SJCRH30 (cell line): Measurements from ENCODE around the gene DUSP7. TPM values are rescaled to one million over a fixed set of nuclear protein-coding genes. Genes with fewer than 3 reads are reported as not detected.

Source experiments
- DNase-seq, 2 experiments: peaks; one replicate each; pipeline ENCODE4 v3.0.0-alpha.2; 2015 to 2020
- H3K27ac ChIP-seq: fragments of 250-450 bp; sonication (Bioruptor Pico); 2 replicates; pipeline ENCODE4 v1.5.1; 2020; ENCODE audit warnings: mild to moderate bottlenecking, moderate library complexity
- H3K27me3 ChIP-seq: fragments of 250-450 bp; sonication (Bioruptor Pico); 2 replicates; pipeline ENCODE4 v1.5.1; 2020; ENCODE audit warnings: mild to moderate bottlenecking, moderate library complexity
- H3K36me3 ChIP-seq: fragments of 250-450 bp; sonication (Bioruptor Pico); 2 replicates; pipeline ENCODE4 v1.5.1; 2020; ENCODE audit warnings: mild to moderate bottlenecking, moderate library complexity
- H3K4me1 ChIP-seq: fragments of 250-450 bp; sonication (Bioruptor Pico); 2 replicates; pipeline ENCODE4 v1.5.1; 2020; ENCODE audit warnings: mild to moderate bottlenecking, moderate library complexity
- H3K4me3 ChIP-seq: fragments of 250-450 bp; sonication (Bioruptor Pico); 2 replicates; pipeline ENCODE4 v1.5.1; 2020; ENCODE audit warnings: mild to moderate bottlenecking, moderate library complexity
- H3K9me3 ChIP-seq: fragments of 250-450 bp; sonication (Bioruptor Pico); replicated peaks from 2 replicates; pipeline ENCODE4 v1.5.1; 2020; ENCODE audit warnings: mild to moderate bottlenecking, moderate library complexity
- total RNA-seq: library from RNA; depleted of rRNA; stranded (reverse); fragments of >200 nt; shearing (Covaris generic); gene quantifications from 2 replicates; pipeline ENCODE4 v1.2.3, GENCODE V29; 2014

DUSP7 gene
- total RNA-seq, 1 experiment from 2014 or later: 9.1 TPM

DNA sequence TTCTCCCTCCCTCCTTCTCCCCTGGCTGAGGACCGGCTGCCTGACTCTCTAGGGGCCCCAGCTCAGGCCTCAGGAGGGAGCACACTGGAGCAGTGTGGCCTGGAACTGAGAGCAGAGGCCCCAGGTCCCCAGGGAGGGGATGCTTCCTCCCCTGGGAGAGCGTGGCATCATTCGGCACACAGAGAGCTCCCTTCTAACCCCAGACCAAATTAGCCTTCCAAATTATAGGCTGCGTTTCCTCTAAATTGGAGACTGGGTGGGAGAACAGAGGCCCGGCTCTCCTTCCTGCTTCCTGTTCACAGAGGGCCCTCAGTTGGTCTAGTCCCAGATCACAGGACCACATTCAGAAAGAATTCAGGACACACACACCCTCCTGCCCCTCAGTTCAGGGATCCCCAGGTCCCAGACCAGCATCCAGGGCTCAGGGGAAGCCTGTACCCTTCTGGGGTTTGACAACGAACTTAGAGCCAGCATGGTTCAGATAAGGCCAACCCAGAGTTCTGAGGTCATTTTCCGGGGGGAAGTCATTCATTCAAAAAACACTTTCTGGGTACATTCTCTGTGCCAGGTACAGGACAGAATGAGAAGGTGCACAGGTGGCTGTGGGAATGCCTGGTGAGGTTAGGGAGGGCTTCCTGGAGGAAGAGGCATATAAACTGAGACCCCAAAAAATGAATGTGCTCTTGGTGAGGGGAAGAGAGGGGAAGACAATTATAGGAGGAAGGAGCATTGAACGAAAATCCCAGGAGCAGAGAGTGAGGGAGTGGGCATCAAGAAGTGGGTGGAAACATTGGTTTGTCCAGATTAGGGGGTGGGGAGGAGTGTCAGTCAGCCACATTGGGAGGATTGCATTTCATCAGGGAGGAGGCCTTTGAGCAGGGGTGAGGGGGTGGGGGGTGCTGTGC lies 32.3 kb downstream of the DUSP7 start:
- no peak overlapping the region for H3K27ac ChIP-seq
- DNase-seq: no peak
- no peak overlapping the region for H3K4me3 ChIP-seq
- H3K9me3 ChIP-seq: no peaks in the 10 kb centered on the region
- peaks cover 33% of the 10 kb centered on the region for H3K4me1 ChIP-seq
- no peaks in the 10 kb centered on the region for H3K27me3 ChIP-seq
- no peaks in the 10 kb centered on the region for H3K36me3 ChIP-seq

DNA sequence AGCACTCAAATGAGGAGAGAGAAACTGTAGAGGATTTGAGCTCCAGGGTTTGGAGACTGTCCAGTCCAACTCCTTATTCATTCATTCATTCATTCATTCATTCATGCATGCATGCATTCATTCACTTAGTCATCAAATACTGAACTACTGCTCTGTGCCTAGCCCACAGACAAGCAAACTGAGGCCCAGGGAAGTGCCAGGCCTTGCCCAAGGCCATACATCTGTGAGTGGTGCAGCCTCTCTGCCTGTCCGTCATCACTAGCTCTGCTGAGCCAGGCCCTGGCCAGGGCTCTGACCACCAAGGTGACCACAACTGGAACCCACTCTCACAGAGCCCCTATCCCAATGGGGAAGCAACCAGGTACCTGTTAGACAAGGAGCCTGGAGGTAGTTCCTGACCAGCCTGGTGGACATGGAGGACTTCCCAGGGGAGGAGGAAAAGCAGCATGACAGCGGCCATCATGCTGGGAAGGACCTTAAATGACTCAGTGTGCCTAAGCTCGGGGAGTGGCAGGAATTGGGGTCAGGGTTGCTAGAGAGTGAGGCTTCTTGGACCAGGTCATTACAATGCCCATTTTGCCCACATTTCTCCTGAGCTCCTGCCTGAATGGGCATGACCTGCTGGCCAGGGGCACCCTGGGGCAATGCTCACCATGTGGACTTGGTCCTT lies 33.1 kb downstream of the DUSP7 start:
- Histone ChIP-seq H3K4me3 (no peak overlapping the region), H3K27me3 (no peaks in the 10 kb centered on the region), H3K27ac (no peak overlapping the region), H3K9me3 (no peaks in the 10 kb centered on the region), H3K4me1 (peaks cover 33% of the 10 kb centered on the region), H3K36me3 (no peaks in the 10 kb centered on the region)
- DNase-seq: no peak

GRCh38 chr3:52022323-52023100 lies 33.9 kb downstream of the DUSP7 start:
- Histone ChIP-seq H3K27me3 (no peaks in the 10 kb centered on the region), H3K9me3 (no peaks in the 10 kb centered on the region), H3K27ac (no peak overlapping the region), H3K36me3 (no peaks in the 10 kb centered on the region), H3K4me3 (no peak overlapping the region), H3K4me1 (peaks cover 33% of the 10 kb centered on the region)
- peak in 1 of 2 experiments; percentile 45 for DNase-seq

DNA sequence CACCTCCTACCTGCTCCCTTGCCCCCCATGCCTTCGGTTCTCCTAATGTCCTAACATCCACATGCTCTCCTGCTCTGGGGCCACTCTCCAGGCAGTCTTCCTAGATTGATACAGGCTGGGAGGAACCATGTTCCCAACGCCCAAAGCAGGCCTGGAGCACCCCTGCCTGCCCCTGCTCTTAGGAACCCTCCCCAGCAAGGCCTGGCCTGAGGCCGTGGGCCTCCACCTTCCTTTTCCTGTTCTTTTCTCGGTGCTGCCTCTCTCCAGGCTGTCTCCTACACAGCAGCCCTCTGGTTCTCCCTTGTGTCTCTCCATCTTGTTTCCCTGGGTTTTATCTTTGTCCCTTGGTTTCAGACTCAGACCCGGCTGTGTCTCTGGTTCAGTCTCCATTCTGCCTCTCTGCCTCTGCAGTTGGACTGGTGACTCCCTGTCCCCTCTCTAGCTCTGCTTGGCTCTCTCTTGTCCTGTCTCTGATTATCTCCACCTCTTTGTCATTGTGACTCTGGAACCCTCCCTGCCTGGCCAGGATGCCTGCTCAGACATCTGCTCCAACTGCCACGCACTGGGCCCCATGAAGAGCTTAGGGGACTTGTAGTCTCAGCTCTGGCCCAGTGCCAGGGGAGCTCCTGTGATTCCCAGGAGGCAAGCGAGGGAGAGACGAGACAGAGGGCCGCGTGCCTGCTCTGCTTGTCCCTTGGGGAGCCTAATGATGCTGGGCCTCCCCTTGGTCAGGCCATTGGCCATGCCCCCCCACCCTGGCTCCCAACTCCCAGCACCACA lies 34.7 kb downstream of the DUSP7 start:
- H3K27ac ChIP-seq: no peak overlapping the region

DNA sequence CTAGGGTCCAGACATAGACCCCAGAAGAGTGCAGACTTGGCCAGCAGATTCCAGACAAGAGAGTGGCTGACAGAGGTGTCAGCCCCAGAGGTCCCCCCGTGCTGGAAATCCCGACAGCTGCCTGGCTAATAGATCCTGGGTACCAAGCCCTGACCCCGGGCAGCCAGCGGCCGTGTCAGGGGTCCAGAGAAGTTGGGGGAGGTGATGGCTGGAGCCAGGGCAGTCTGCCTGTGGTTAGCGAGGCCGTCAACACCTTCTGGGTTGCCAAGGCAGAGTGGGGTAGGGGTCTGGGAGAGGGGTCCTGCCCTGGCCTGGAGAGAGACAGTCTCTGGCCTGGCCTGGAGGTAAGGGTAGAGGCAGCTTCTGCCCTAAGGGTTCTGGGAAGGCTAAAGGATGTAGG lies 35.6 kb downstream of the DUSP7 start:
- H3K4me1 ChIP-seq: peaks cover 26% of the 10 kb centered on the region
- no peak for DNase-seq
- no peaks in the 10 kb centered on the region for H3K9me3 ChIP-seq
- no peak overlapping the region for H3K27ac ChIP-seq
- no peaks in the 10 kb centered on the region for H3K36me3 ChIP-seq
- no peaks in the 10 kb centered on the region for H3K27me3 ChIP-seq
- H3K4me3 ChIP-seq: no peak overlapping the region

More for the DNA sequence above, 34.7 kb downstream of the DUSP7 start:
- Histone ChIP-seq H3K36me3 (no peaks in the 10 kb centered on the region), H3K4me3 (no peak overlapping the region), H3K9me3 (no peaks in the 10 kb centered on the region), H3K4me1 (peaks cover 33% of the 10 kb centered on the region), H3K27me3 (no peaks in the 10 kb centered on the region)
- DNase-seq: peak; percentile 77 to 85

GRCh38 chr3:52019352-52020080 lies 36.9 kb downstream of the DUSP7 start:
- Histone ChIP-seq H3K27ac (no peak overlapping the region), H3K36me3 (no peaks in the 10 kb centered on the region), H3K9me3 (no peaks in the 10 kb centered on the region), H3K4me1 (peaks cover 20% of the 10 kb centered on the region), H3K4me3 (no peak overlapping the region), H3K27me3 (no peaks in the 10 kb centered on the region)
- no peak for DNase-seq

DNA sequence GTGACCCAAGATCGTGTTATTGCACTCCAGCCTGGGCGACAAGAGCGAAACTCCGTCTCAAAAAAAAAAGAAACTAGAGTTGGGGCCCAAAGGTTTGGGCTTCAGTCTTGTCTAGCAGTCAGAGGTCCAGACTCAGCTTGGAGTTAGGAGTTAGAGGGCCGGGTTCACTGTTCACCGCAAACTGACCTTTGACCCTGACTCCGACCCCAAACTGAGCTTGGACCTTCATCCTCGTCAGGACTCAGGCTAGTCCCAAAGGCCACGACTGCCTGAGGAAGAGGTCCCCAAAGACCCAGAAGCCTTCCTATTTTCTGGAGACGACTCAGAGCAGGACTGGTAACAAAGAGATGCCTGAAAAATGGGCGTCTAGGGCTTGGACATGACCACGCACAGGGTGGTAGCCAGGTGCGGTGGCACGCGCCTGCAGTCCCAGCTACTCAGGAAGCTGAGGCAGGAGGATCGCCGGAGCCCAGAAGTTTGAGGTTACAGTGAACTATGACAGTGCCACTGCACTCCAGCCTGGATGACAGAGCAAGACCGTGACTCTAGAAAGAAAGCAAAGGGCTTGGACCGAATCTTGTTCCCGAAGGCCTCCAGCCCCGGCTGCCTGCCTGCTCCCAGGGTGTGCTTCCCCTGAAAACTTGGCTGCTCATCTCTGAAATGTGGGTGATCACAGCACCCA lies 37.9 kb downstream of the DUSP7 start:
- H3K4me1 ChIP-seq: peaks cover 20% of the 10 kb centered on the region
- no peak overlapping the region for H3K4me3 ChIP-seq
- H3K36me3 ChIP-seq: no peaks in the 10 kb centered on the region
- H3K27me3 ChIP-seq: no peaks in the 10 kb centered on the region
- DNase-seq: no peak
- no peaks in the 10 kb centered on the region for H3K9me3 ChIP-seq
- no peak overlapping the region for H3K27ac ChIP-seq

DNA sequence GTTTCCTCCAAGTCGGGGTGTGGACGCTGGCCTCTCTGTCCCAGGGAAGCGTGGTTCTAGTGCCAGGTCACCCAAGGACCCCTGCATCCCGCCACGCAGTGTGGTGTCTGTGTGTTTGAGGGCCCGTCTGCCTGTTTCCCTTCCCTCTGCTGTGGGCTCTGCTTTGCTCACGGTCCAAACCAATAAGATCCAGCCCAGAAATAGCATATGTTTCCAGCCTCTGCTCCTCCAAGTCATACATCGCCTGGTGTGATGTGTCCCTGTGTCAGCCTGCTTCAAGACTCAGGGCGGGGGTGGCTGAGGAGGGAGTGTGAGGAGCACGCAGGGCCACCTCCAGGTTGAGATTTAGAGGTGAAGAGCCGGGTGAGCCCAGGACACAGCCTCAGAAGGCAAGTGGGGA lies 38.8 kb downstream of the DUSP7 start:
- no peaks in the 10 kb centered on the region for H3K36me3 ChIP-seq
- no peaks in the 10 kb centered on the region for H3K9me3 ChIP-seq
- no peaks in the 10 kb centered on the region for H3K27me3 ChIP-seq
- no peak overlapping the region for H3K4me3 ChIP-seq
- no peak overlapping the region for H3K27ac ChIP-seq
- DNase-seq: no peak
- H3K4me1 ChIP-seq: peaks cover 12% of the 10 kb centered on the region

DNA sequence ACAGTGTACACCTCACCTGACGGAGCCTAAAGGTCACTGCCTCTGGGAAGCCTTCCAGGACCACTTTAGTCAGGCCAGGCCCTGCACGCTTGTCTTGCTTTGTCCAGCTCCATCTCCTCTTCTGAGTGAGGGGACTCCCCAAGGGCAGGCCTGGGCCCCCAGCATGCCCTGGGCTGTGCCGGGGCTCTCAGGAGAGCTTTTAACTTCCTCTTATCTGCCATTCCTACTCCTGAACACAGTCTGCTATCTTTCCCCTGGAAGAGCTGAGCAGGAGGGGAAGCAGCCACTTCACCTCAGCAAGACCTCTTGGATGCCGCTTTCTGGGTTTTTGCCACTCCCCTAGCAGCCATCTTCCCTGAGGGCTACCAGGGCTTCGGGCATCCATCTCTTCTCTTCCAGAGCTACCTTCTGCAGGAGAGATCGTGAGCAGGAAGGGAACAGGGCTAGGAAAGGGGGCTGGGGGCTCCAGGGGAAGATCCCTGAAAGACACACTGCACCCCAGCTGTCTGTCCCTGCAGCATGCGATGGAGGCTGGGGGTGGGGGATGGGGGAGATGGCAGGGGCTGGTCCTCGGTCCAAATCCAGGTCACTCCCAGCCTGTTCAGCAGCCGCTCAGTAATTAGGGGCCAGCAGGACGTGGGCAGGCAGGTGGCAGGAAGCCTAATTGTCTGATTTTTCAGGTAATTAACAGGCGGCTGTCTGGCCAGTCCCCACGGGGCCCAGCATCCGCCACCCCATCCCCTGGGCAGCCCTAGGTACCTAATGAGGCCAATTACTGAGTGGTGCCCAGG lies 40.7 kb downstream of the DUSP7 start:
- H3K9me3 ChIP-seq: no peaks in the 10 kb centered on the region
- H3K27ac ChIP-seq: no peak overlapping the region
- no peak for DNase-seq
- no peaks in the 10 kb centered on the region for H3K27me3 ChIP-seq
- H3K36me3 ChIP-seq: no peaks in the 10 kb centered on the region
- no peak overlapping the region for H3K4me3 ChIP-seq
- H3K4me1 ChIP-seq: no peaks in the 10 kb centered on the region

DNA sequence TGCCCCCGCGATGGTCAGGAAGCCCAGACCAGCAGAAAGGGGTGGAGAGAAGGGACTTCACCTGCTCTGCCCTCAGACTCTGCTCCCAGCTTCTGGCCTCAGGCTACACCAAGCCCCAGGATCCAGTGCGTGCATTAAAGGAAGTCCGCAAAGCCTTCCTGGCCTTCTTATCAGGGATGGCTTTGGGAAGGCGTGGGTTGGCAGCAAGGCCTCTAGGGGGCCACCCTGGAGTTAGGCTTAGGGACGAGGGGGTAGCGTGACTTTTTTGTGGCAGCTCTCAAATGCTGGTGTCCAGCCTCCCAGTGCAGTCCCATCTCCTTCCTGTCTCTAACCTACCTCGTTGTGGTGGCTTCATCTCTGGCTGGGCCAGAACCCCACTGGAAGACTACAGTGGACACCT lies 41.8 kb downstream of the DUSP7 start:
- Histone ChIP-seq H3K4me1 (no peaks in the 10 kb centered on the region), H3K27me3 (no peaks in the 10 kb centered on the region), H3K36me3 (no peaks in the 10 kb centered on the region), H3K4me3 (no peak overlapping the region), H3K27ac (no peak overlapping the region), H3K9me3 (no peaks in the 10 kb centered on the region)
- DNase-seq: peak; percentile 41 to 62

DNA sequence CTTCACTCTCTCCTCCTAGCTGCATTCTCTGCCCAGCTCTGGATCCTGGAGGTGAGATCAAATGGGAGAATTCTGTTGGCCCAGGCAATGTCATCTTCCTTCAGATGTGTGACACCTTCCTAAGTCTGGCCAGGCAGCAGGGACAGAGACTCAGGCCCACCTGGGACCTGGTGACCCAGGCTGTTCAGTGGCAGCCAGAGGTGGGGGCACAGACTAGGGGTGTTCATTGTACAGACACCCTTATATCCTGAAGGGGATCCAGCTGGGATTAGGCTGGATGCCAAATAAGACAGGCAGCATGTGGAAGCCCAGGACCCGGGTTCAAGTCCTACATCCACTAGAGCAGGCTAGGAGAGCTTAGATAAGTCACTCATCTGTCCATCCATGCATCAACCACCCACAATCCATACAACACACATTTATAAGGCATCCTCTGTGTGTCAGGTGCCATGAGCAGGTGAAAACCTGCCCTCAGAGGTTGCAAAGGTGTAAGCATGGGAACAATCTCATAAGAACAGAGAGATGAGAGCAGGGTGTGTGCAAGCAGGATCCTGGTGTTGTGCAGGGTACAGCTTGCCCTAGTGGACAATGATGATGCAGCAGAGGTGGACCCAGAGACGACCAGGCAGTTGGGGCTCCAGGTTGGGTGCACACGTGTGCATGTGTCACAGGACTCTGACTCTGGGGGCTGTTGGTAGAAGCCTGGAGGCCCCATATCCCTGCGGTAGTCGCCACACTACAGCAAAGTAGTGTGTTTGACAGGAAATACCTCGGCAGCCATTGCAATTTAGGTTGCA lies 42.4 kb downstream of the DUSP7 start:
- Histone ChIP-seq H3K4me3 (no peak overlapping the region), H3K4me1 (no peaks in the 10 kb centered on the region), H3K27ac (no peak overlapping the region), H3K9me3 (no peaks in the 10 kb centered on the region), H3K27me3 (no peaks in the 10 kb centered on the region), H3K36me3 (no peaks in the 10 kb centered on the region)
- no peak for DNase-seq

GRCh38 chr3:52012699-52013098 lies 43.7 kb downstream of the DUSP7 start:
- no peak for DNase-seq
- no peak overlapping the region for H3K4me3 ChIP-seq
- no peak overlapping the region for H3K27ac ChIP-seq
- no peaks in the 10 kb centered on the region for H3K9me3 ChIP-seq
- no peaks in the 10 kb centered on the region for H3K4me1 ChIP-seq
- H3K27me3 ChIP-seq: no peaks in the 10 kb centered on the region
- no peaks in the 10 kb centered on the region for H3K36me3 ChIP-seq
